HUES64 (cell line): Measurements from ENCODE around the gene SLC17A5.

Experiments
- H3K27ac ChIP-seq: 2 replicates; pipeline ENCODE4 v1.7.0; 2013; ENCODE audit warnings: low read depth, low read length, inconsistent platforms
- H3K27me3 ChIP-seq: 2 replicates; pipeline ENCODE4 v1.6.1; 2013; ENCODE audit warnings: mild to moderate bottlenecking, low read length; ENCODE audit not compliant: insufficient read depth
- H3K36me3 ChIP-seq: 2 replicates; pipeline ENCODE4 v1.6.1; 2013; ENCODE audit warnings: mild to moderate bottlenecking, low read length; ENCODE audit not compliant: insufficient read depth
- H3K4me1 ChIP-seq: 2 replicates; pipeline ENCODE4 v1.6.1; 2013; ENCODE audit warnings: mild to moderate bottlenecking, low read length, moderate library complexity; ENCODE audit not compliant: insufficient read depth
- H3K4me3 ChIP-seq: 2 replicates; pipeline ENCODE4 v1.5.1; 2013; ENCODE audit warnings: mild to moderate bottlenecking, low read length, moderate library complexity
- H3K9ac ChIP-seq: 2 replicates; pipeline ENCODE4 v1.6.1; 2013; ENCODE audit warnings: mild to moderate bottlenecking, low read depth, low read length
- H3K9me3 ChIP-seq: 2 replicates; pipeline ENCODE4 v1.6.1; 2013; ENCODE audit warnings: low read depth, low read length; ENCODE audit not compliant: insufficient read depth
- WGBS: fragments of 150-250, 120-280 bp; methylation state at CpG from one replicate; pipeline ENCODE4 v1.1.7; 2013; ENCODE audit warnings: missing lambda C conversion rate; 5-methylcytosine and 5-hydroxymethylcytosine counted together

Gene SLC17A5

DNA sequence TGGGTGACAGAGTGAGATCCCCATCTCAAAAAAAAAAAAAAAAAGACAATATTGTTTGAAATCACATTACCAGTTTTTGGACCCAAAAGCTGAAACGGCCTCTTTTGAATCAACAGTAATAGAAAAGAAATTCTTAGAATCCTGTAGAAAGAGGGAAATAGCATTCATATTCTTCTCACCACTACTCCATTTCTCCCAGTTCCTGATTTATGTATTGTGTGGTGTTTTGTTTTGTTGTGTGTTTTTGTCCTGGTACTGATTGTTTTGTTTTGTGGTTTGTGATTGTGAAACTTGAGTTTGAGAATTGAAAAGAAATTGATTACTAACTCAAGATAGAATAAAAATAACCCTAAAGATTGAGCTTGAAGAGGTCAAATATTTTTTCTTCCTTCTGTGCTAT is 106.8 kb downstream of the SLC17A5 start:
- Histone ChIP-seq H3K4me1 (no peaks in the 10 kb centered on the region), H3K4me3 (no peak overlapping the region), H3K27ac (no peak overlapping the region), H3K36me3 (no peaks in the 10 kb centered on the region), H3K9ac (no peak overlapping the region), H3K9me3 (no peaks in the 10 kb centered on the region), H3K27me3 (no peaks in the 10 kb centered on the region)
- WGBS, result no CpG with 5 or more reads among the region's 1 CpG
